Astrocyte (in vitro differentiated cells and primary cell): ENCODE results near the gene INTS2. TPM values are rescaled to one million over a fixed set of nuclear protein-coding genes. Genes with fewer than 3 reads are reported as not detected.

Experiments
- DNase-seq: peaks from one replicate; pipeline ENCODE4 v3.0.0-alpha.2; 2010; ENCODE audit warnings: low read depth
- FAIRE-seq: peaks from 2 replicates; lab custom pipeline; 2011; peaks lifted over from hg19 to GRCh38; lab: Jason Lieb, UNC
- H2AFZ ChIP-seq: 2 replicates; pipeline ENCODE4 v1.6.0; 2012; ENCODE audit warnings: low read depth, low read length, inconsistent platforms
- H3K27ac ChIP-seq: 2 replicates; pipeline ENCODE4 v1.5.1; 2011; ENCODE audit warnings: low read depth, low read length, inconsistent platforms
- H3K27me3 ChIP-seq: 2 replicates; pipeline ENCODE4 v1.6.0; 2011; ENCODE audit warnings: low read length, inconsistent platforms; ENCODE audit not compliant: insufficient read depth
- H3K36me3 ChIP-seq: 2 replicates; pipeline ENCODE4 v1.5.1; 2011; ENCODE audit warnings: low read length, inconsistent platforms; ENCODE audit not compliant: insufficient read depth
- H3K4me1 ChIP-seq: 2 replicates; pipeline ENCODE4 v1.5.1; 2011; ENCODE audit warnings: low read length, inconsistent platforms; ENCODE audit not compliant: insufficient read depth
- H3K4me2 ChIP-seq: 2 replicates; pipeline ENCODE4 v1.6.0; 2012; ENCODE audit warnings: low read length, inconsistent platforms
- H3K4me3 ChIP-seq: 2 replicates; pipeline ENCODE4 v1.5.1; 2011; ENCODE audit warnings: low read depth, mild to moderate bottlenecking, low read length, inconsistent platforms; ENCODE audit not compliant: insufficient read depth
- H3K79me2 ChIP-seq: 2 replicates; pipeline ENCODE4 v1.6.0; 2012; ENCODE audit warnings: mild to moderate bottlenecking, low read length, inconsistent platforms; ENCODE audit not compliant: insufficient read depth
- H3K9ac ChIP-seq: 2 replicates; pipeline ENCODE4 v1.6.0; 2012; ENCODE audit warnings: mild to moderate bottlenecking, low read length, inconsistent platforms
- H3K9me3 ChIP-seq: 2 replicates; pipeline ENCODE4 v1.5.1; 2012; ENCODE audit warnings: low read depth, mild to moderate bottlenecking, low read length, inconsistent platforms; ENCODE audit not compliant: insufficient read depth
- H4K20me1 ChIP-seq: 2 replicates; pipeline ENCODE4 v1.6.0; 2012; ENCODE audit warnings: low read length, inconsistent platforms; ENCODE audit not compliant: insufficient read depth
- H3K27ac Mint-ChIP-seq: one replicate; pipeline ENCODE4 v1.8.0; 2021; ENCODE audit warnings: mild to moderate bottlenecking, mixed read lengths; ENCODE audit not compliant: unreplicated experiment
- H3K27me3 Mint-ChIP-seq: one replicate; pipeline ENCODE4 v1.8.0; 2021; ENCODE audit warnings: low read depth, mixed read lengths; ENCODE audit not compliant: unreplicated experiment
- H3K36me3 Mint-ChIP-seq: one replicate; pipeline ENCODE4 v1.8.0; 2021; ENCODE audit warnings: low read depth, mixed read lengths; ENCODE audit not compliant: unreplicated experiment
- H3K4me1 Mint-ChIP-seq: one replicate; pipeline ENCODE4 v1.8.0; 2021; ENCODE audit warnings: low read depth, mixed read lengths; ENCODE audit not compliant: unreplicated experiment
- H3K4me3 Mint-ChIP-seq: one replicate; pipeline ENCODE4 v1.8.0; 2021; ENCODE audit warnings: mild to moderate bottlenecking, moderate library complexity, mixed read lengths; ENCODE audit not compliant: unreplicated experiment
- H3K9me3 Mint-ChIP-seq: one replicate; pipeline ENCODE4 v1.8.0; 2021; ENCODE audit warnings: mild to moderate bottlenecking, mixed read lengths; ENCODE audit not compliant: unreplicated experiment
- CTCF ChIP-seq: IDR thresholded peaks from 2 replicates; pipeline ENCODE4 v1.5.1; 2011; ENCODE audit warnings: low read depth, mild to moderate bottlenecking, inconsistent platforms, low read length, moderate library complexity; ENCODE audit not compliant: insufficient read depth
- EZH2 ChIP-seq: IDR thresholded peaks from 2 replicates; pipeline ENCODE4 v1.6.1; 2012; ENCODE audit warnings: mild to moderate bottlenecking, low read length, inconsistent platforms; ENCODE audit not compliant: insufficient read depth
- total RNA-seq: library from RNA; stranded (reverse); gene quantifications from 2 replicates; pipeline ENCODE4 v1.2.1, GENCODE V29; 2021

INTS2 gene
- total RNA-seq, 1 donor from 2014 or later = 9.3 TPM

- Mint-ChIP-seq H3K36me3 (peaks cover 1% of the 10 kb centered on the region), H3K4me3 (no peak overlapping the region), H3K27me3 (no peaks in the 10 kb centered on the region), H3K27ac (no peak overlapping the region), H3K9me3 (no peaks in the 10 kb centered on the region), H3K4me1 (no peaks in the 10 kb centered on the region)
- H3K9me3 ChIP-seq = no peaks in the 10 kb centered on the region
- H3K27me3 ChIP-seq = no peaks in the 10 kb centered on the region
- H3K4me3 ChIP-seq = no peak overlapping the region
- TF ChIP-seq EZH2 = no peak
- TF ChIP-seq CTCF = no peak
- H3K36me3 ChIP-seq = peaks cover 4% of the 10 kb centered on the region
- no peaks in the 10 kb centered on the region for H3K79me2 ChIP-seq
- H2AFZ ChIP-seq = no peak overlapping the region
- no peak overlapping the region for H3K9ac ChIP-seq
- no peak overlapping the region for H3K4me2 ChIP-seq
- no peak overlapping the region for H3K27ac ChIP-seq
- FAIRE-seq (no peak), DNase-seq (no peak)
- H3K4me1 ChIP-seq = no peaks in the 10 kb centered on the region
- H4K20me1 ChIP-seq = no peaks in the 10 kb centered on the region
These were observed 47.1 kb downstream of the INTS2 start for GRCh38 chr17:61880589-61881102.

GRCh38 chr17:61878984-61879612 lies 48.7 kb downstream of the INTS2 start:
- Mint-ChIP-seq H3K4me3 (no peak overlapping the region), H3K27me3 (no peaks in the 10 kb centered on the region), H3K9me3 (no peaks in the 10 kb centered on the region), H3K4me1 (no peaks in the 10 kb centered on the region), H3K36me3 (peaks cover 1% of the 10 kb centered on the region), H3K27ac (no peak overlapping the region)
- Histone ChIP-seq H3K79me2 (no peaks in the 10 kb centered on the region), H3K4me3 (no peak overlapping the region), H3K36me3 (peaks cover 4% of the 10 kb centered on the region), H4K20me1 (no peaks in the 10 kb centered on the region), H3K27ac (no peak overlapping the region), H3K9ac (no peak overlapping the region), H3K9me3 (no peaks in the 10 kb centered on the region), H3K27me3 (no peaks in the 10 kb centered on the region), H3K4me1 (no peaks in the 10 kb centered on the region), H3K4me2 (no peak overlapping the region), H2AFZ (no peak overlapping the region)
- no peak for TF ChIP-seq EZH2
- no peak for TF ChIP-seq CTCF
- FAIRE-seq (no peak), DNase-seq (no peak)

GRCh38 chr17:61878520-61878919 lies 49.3 kb downstream of the INTS2 start:
- Histone ChIP-seq H3K27ac (no peak overlapping the region), H3K4me1 (no peaks in the 10 kb centered on the region), H3K27me3 (no peaks in the 10 kb centered on the region), H2AFZ (no peak overlapping the region), H3K4me2 (no peak overlapping the region), H3K36me3 (peaks cover 4% of the 10 kb centered on the region), H4K20me1 (no peaks in the 10 kb centered on the region), H3K79me2 (no peaks in the 10 kb centered on the region), H3K9ac (no peak overlapping the region), H3K9me3 (no peaks in the 10 kb centered on the region), H3K4me3 (no peak overlapping the region)
- Mint-ChIP-seq H3K4me3 (no peak overlapping the region), H3K9me3 (no peaks in the 10 kb centered on the region), H3K27me3 (no peaks in the 10 kb centered on the region), H3K27ac (no peak overlapping the region), H3K4me1 (no peaks in the 10 kb centered on the region), H3K36me3 (peaks cover 1% of the 10 kb centered on the region)
- no peak for FAIRE-seq
- DNase-seq = no peak
- TF ChIP-seq EZH2 (no peak), CTCF (no peak)
